Measurements from ENCODE around the gene TSPAN18. TPM values are rescaled to one million over a fixed set of nuclear protein-coding genes. Genes with fewer than 3 reads are reported as not detected.

The TSPAN18 gene
- total and polyA plus RNA-seq, 8 donors, result 2.1 to 60.3 (median 11.0) TPM

- intact Hi-C loops (cut with DNase I; ENCODE audit: low total_unique reads), result no loop called here
- peak in 1 of 2 donors; percentile 74 for DNase-seq
- H3K36me3 ChIP-seq, result no peaks in the 10 kb centered on the region
- H3K27ac ChIP-seq, result peak overlapping the region; percentile 11 to 77 (median 52)
- H3K9me3 ChIP-seq, result no peaks in the 10 kb centered on the region
- peaks cover 0 to 17% (median 8%) of the 10 kb centered on the region in 4 donors for H3K4me1 ChIP-seq
- peaks cover 0 to 31% (median 10%) of the 10 kb centered on the region in 3 donors for H3K27me3 ChIP-seq
- 40 to 47% (median 41%) methylated on average over 14 of the region's 14 CpGs for WGBS, 5 donors
- H3K4me3 ChIP-seq, result no peak overlapping the region
- TF ChIP-seq EP300 (IDR thresholded peaks at IDR 0.05) (no peak), POLR2A (IDR thresholded peaks at IDR 0.05) (no peak), CTCF (IDR thresholded peaks at IDR 0.05) (no peak), POLR2AphosphoS5 (IDR thresholded peaks at IDR 0.05) (no peak)
Measured at GRCh38 chr11:44804449-44805437, 78.0 kb downstream of the TSPAN18 start.

DNA sequence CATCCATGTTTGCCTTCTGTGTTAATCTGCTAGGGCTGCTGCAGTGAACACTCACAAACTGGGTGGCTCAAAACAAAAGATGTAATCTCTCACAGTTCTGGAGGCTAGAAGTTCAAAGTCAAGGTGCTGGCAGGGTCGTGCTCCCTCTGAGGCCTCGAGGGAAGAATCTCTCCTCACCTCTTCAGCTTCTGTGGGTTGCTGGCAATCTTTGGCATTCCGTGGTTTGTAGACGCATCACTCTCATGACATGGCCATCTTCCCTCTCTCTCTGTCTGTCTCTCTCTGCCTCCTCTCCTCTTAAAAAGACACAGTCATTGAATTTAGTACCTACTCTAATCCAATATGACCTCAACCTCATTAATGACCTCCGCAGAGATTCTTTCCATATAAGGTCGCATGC, 78.8 kb downstream of the TSPAN18 start:
- H3K4me3 ChIP-seq, result no peak overlapping the region
- H3K27me3 ChIP-seq, result peaks cover 0 to 25% (median 10%) of the 10 kb centered on the region in 3 donors
- no peaks in the 10 kb centered on the region for H3K9me3 ChIP-seq
- intact Hi-C loops (cut with DNase I; ENCODE audit: low total_unique reads), result no loop called here
- WGBS, 5 donors, result 57 to 74% (median 67%) methylated on average over 6 of the region's 6 CpGs
- H3K27ac ChIP-seq, result peak overlapping the region in 3 of 5 donors; percentile 35 to 77 (median 77)
- TF ChIP-seq POLR2AphosphoS5 (IDR thresholded peaks at IDR 0.05) (no peak), POLR2A (IDR thresholded peaks at IDR 0.05) (no peak), CTCF (IDR thresholded peaks at IDR 0.05) (no peak)
- H3K4me1 ChIP-seq, result peaks cover 0 to 17% (median 8%) of the 10 kb centered on the region in 4 donors
- no peaks in the 10 kb centered on the region for H3K36me3 ChIP-seq
- DNase-seq, result no peak

GRCh38 chr11:44808053-44808753, 81.4 kb downstream of the TSPAN18 start:
- intact Hi-C loops (cut with DNase I; ENCODE audit: low total_unique reads), result no loop called here
- Histone ChIP-seq H3K9me3 (no peaks in the 10 kb centered on the region), H3K36me3 (no peaks in the 10 kb centered on the region), H3K27ac (peak overlapping the region in 1 of 5 donors; percentile 27), H3K4me1 (peaks cover 6 to 40% (median 25%) of the 10 kb centered on the region in 4 donors), H3K27me3 (peaks cover 0 to 17% (median 6%) of the 10 kb centered on the region in 3 donors), H3K4me3 (no peak overlapping the region)
- WGBS, 5 donors, result 80 to 87% (median 85%) methylated on average over 7 of the region's 7 CpGs
- TF ChIP-seq EP300 (IDR thresholded peaks at IDR 0.05) (no peak), POLR2A (IDR thresholded peaks at IDR 0.05) (no peak), CTCF (IDR thresholded peaks at IDR 0.05) (no peak), POLR2AphosphoS5 (IDR thresholded peaks at IDR 0.05) (no peak)
- no peak for DNase-seq

- H3K36me3 ChIP-seq, result no peaks in the 10 kb centered on the region
- no peak overlapping the region for H3K27ac ChIP-seq
- no peak overlapping the region for H3K4me3 ChIP-seq
- TF ChIP-seq POLR2A (IDR thresholded peaks at IDR 0.05) (no peak), EP300 (IDR thresholded peaks at IDR 0.05) (no peak), CTCF (IDR thresholded peaks at IDR 0.05) (no peak), POLR2AphosphoS5 (IDR thresholded peaks at IDR 0.05) (no peak)
- DNase-seq, result no peak
- H3K9me3 ChIP-seq, result no peaks in the 10 kb centered on the region
- H3K4me1 ChIP-seq, result peaks cover 6 to 42% (median 27%) of the 10 kb centered on the region in 4 donors
- 71 to 94% (median 82%) methylated on average over 5 to 6 of the region's 6 CpGs for WGBS, 5 donors
- intact Hi-C loops (cut with DNase I; ENCODE audit: low total_unique reads), result no loop called here
- H3K27me3 ChIP-seq, result peaks cover 0 to 12% (median 6%) of the 10 kb centered on the region in 3 donors
Measured at GRCh38 chr11:44809283-44809682, 82.5 kb downstream of the TSPAN18 start.

Data from stomach (tissue), 9 donors.